ENCODE results near the gene TRIB2.
"Not testable (repeated sequence)": the region's sequence is repeated elsewhere in the genome, so short reads cannot be mapped to it uniquely, and the experiment has no call there.

The TRIB2 gene

DNA sequence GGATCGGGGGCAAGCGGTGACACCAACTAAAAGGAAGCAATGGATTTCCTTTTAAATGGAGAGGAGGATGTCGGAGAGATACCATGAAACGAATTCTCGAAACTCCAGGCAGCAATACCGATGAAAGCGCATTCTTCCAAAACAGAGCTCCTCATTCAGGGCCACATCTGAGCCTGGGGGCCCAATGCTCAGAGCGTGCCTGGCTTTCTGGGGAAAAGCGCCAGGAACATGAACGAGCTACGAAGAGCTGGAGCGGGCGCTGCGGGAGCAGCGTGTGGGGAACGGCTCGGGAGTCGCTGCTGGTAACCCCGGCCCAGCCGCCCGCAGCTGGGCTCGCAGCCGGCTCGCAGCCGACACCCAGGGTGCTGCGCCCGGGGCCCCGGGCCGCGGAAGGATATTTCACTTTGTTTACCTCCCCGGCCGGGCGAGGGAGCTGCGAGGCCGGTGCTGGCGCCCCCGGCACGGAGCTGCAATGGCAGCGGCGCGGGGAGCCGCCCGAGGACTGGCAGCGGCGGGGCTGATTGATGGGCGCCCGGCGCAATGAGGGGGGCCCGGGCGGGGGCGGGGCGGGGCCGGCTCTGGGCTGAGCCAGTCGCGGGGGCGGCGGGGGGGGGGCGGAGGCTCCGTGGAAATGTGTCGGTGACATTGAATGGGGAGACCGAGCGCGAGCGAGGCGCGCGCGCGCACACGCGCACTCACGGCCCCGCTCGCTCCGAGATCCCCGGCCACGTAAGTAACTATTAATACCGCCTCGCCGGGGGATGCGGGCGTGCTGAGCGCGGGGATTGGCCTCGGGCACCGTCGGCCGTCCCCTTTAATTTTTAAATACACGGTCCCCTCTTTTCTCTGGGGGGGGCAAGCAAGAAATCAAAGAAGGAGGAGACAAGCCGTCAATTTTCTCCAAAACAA is at the start of gene TRIB2:
Gene TRIB2 (plus strand): TSS at position 655 of the 909 bp plus-strand sequence. CDS start 1,372 bp downstream, outside the sequence.
- peak; percentile 62 for DNase-seq

DNA sequence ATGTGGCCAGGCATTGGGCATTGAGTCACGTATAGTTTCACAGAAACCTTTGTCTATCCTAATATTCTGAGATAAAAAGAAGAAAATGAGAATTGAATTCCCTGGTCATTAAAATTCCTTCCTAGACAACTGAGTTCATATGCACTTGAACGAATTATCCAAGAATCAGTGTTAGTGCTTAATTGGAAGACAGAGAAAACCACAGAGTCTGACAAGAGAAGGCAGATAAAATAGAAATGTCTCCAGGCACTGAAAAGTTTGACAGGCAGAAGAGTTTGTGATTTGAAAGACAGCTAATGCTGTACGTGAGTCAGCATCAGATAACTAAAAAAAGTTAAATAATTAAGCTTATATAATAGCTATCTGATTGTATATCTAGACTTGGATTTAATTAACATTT is 47.7 kb upstream of the TRIB2 start:
- DNase-seq, result no peak

DNA sequence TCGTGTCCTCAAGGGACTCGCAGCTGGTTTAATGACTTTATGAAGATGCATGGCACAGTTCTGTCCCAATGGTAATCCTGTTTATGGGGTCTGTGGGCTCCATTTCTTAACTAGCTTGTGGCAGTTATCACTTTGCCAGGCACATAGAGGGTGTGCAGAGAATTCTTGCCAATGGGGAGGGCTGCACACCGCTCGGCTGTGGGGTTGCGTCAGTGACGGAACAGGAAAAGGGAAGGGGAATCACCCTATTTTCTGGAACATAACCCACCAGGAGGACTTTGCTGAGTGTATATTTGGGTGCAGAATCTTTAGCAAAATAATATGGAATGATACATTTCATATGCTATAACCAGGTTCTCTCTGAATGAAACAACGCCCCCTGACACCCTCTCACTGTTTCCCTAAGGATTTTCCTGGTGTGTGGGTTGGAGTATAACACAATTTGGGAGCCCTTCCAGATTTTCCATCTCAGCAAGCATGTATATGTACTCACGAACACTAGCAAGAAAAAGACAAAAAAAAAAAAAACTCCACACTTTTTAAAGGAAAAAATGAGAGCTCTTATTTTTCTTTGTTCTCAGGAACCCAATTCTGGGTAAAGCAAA is 43.9 kb upstream of the TRIB2 start:
- DNase-seq, result no peak

DNA sequence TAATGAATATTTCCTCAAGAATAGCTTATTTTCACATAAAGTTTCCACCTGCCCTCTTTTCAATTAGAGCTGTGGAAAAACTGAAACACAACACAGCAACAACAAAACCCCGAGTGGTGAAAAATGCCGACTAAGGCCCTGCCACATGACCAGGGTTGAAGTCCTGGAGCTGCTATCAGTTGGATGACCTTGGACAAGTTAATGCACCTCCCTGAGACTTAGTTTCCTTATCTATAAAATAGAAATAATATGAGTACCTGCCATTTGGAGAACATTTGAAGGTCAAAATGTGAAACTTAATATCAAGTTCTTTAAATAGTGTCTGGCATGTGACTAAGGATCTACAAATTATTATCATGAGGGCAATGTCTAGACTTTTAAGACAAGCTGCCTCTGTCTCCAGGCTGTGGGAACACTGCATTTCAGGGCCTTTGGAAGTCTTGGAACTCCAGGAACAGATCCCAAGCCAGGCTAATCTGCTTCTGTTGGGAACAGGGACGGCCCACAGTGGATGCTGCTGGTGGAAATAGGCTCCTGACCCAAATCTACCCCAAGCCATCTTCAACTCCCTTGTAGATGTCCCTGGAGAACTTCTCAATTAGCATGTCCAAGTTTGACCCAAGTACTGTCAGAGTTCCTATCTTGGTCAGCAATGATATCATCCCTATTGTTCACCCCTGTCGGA is 42.0 kb upstream of the TRIB2 start:
- no peak for DNase-seq

DNA sequence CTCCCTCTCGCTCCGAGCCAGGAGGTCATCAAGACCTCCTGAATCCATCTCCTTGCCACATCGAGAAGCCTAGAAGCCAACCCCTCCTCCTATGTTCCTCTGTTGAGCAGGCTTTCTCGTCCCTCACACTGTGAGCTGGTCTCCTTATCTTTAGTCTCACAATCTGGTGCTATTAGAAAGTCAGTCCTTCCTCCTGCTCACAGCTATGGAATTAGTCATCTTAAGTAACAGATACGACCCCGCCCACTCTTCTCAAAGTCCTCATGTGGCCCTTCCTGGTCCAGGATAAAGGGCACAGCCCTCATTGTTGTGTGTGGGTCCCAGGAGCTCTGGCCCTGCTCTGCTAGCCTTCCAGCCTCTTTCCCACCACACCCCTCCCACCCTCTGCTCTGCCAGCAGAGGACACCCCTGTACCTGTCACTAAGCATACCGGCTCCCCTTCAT is 41.4 kb upstream of the TRIB2 start:
- no peak for DNase-seq

- DNase-seq, result no peak
Measured at GRCh38 chr2:12675801-12676200, 40.9 kb upstream of the TRIB2 start.

GRCh38 chr2:12676771-12677170 is 40.0 kb upstream of the TRIB2 start:
- no peak for DNase-seq

DNA sequence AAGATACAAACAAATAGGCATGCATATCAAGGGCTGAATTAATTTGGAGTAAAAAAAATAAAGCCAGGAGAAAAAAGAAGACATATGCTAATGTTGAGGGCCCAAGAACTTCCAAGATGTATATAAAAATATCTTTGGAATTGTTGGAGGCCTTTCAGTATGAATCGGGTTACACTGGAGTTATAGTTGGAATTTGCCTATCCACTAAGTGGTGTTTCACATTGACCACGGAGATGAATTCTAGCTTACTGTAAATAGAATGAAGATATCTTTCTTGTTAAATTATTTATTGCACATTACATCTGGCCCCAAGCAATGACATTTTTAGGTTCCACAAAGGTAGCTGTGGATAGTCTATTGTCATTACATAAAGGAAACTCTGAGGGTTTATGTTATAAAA is 38.5 kb upstream of the TRIB2 start:
- no peak for DNase-seq

DNA sequence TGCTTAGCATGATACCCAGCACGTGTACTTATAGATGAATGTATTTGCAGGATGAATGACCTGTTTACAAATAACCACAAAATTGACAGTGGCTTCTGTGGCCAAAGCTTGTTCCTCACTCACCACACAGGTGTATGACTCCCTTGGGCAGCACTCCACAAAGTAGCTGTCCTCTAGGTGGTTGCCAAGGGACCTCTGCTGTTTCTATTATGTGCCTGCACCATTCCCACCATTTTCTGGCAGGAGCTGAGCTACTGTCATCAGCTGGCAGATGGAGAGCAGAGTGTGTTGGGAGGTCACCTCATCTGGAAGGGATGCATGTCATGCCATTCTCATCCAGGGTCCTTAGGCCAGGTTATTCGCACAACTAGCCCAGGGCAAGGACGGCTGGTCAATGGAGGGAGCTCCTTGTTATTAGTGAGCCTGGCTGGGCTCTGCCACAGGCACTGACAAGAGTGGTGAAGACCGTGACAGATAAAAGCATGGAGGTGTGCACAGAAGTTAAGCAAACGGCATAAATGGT is 37.1 kb upstream of the TRIB2 start:
- DNase-seq, result no peak

- not testable (repeated sequence) for DNase-seq
Measured at GRCh38 chr2:12680115-12680514, 36.6 kb upstream of the TRIB2 start.

GRCh38 chr2:12682017-12682416 is 34.7 kb upstream of the TRIB2 start:
- DNase-seq, result no peak

- no peak for DNase-seq
Measured at GRCh38 chr2:12683457-12684100, 33.2 kb upstream of the TRIB2 start.

DNA sequence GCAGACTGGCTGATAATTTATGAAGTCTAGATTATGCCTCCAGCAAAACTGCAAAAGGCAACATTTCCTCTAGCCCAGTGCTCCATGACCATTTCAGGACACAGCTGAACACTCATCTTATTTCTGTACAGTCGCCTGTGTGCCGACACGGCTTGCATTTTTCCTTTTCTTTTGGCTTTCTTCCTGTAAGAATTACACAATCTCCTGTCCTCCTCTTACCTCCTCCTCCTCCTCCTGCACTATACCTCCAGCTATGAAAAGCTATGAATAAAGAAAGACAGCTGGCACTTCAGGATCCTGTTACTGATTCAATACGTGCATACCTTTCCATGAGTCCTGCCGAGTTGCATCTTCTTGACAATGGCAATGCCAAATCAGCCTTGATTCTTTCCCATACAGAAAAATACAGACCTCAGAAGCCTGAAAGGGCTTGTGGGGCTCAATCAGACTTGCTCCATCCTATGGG is 32.2 kb upstream of the TRIB2 start:
- DNase-seq, result peak; percentile 26

DNA sequence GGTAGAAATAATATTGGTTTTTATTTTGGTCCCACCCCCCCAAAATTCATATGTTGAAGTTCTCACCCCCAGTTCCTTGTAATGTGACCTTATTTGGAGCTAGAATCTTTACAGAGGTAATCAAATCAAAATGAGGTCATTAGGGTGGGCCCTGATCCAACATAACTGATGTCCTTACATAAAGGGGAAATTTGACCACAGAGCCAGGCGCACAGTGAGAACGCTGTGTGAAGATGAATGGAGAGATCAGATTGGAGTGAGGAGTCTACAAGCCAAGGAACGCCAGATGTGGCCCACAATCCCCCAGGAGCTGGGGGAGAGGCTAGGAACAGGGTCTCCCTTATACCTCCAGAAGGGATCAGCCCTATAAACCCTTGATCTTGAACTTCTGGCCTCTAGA is 31.6 kb upstream of the TRIB2 start:
- DNase-seq, result no peak

DNA sequence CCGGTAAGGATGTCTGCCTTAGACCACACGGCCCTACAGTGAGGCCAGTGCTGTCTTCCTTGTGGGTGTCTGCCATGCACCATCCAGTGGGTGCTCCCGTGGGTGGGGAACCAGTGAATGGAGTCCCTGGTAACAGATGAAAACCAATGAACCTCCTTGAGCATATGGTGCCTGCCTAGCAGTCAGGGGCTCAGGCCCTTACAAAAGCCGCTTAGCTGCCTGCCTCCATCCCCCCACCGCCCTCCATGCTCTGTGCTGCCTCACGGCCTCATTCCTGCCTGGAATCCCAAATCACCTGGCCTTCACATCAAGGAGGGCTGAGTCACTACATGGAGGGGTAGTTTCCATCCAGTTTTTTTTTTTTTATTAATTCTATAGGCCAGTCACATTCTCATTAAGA is 30.8 kb upstream of the TRIB2 start:
- no peak for DNase-seq

- no peak for DNase-seq
Measured at GRCh38 chr2:12686708-12687283, 29.9 kb upstream of the TRIB2 start.

DNA sequence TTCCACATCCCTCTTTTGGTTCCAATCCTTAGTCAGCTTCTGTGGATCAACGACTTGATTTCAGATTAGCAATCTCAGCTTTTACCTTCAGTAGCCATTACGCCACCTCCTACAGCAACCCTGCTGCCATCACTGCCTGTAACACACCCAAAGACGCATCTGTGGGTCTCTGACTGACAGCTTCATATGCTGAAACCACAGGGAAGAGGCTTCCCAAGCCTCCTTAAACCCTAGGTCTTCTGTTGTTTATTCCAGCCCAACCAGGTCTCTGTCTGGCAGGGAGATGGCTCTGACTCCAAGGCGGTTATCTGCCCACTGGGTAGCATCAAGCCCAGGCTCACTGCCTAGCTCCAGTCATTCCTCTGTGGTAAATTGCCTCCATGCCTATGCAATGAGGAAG is 28.6 kb upstream of the TRIB2 start:
- no peak for DNase-seq

- DNase-seq, result no peak
Measured at GRCh38 chr2:12688893-12689292, 27.8 kb upstream of the TRIB2 start.

- no peak for DNase-seq
Measured at GRCh38 chr2:12693509-12693908, 23.2 kb upstream of the TRIB2 start.

DNA sequence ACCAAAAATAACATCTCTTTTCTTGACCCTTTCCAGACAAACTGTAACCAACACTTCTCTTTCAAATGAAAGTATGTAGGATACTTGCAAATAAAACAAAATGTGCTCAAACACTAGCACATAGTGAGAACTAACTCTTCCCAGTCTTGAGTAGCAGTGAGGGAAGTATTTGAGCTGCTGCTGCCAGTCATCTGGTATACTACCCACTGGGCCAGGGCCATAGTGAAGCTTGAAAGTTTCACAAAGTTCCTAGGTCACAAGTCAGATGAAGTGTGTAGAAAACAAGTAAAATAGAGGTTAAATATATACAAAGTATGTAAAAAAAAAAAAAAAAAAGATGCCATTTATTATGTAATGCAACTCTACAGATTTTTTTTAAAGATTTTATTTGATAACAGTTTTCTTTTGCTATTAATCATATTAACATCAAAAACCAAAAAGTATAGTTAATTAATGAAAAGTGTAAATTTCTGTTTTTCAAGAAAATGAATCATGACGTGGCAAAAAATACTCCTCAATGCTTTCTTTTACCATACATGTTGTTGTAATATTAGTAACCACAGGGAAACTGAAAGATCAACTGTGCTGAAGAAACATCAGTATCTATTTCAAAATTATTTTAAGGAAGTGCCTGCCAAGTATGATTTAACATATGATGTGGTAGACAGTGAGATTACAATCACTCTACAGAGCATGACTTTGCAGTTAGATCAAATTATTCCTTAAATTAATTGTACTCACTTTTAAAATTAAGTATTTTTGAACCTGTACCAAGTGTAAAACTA is 21.6 kb upstream of the TRIB2 start:
- DNase-seq, result no peak

GRCh38 chr2:12697617-12698016 is 19.1 kb upstream of the TRIB2 start:
- DNase-seq, result no peak

- no peak for DNase-seq
Measured at GRCh38 chr2:12700989-12701388, 15.7 kb upstream of the TRIB2 start.
